ENCODE results near the gene FARS2.
"Not testable (repeated sequence)": the region's sequence is repeated elsewhere in the genome, so short reads cannot be mapped to it uniquely, and the experiment has no call there.

The FARS2 gene

DNA sequence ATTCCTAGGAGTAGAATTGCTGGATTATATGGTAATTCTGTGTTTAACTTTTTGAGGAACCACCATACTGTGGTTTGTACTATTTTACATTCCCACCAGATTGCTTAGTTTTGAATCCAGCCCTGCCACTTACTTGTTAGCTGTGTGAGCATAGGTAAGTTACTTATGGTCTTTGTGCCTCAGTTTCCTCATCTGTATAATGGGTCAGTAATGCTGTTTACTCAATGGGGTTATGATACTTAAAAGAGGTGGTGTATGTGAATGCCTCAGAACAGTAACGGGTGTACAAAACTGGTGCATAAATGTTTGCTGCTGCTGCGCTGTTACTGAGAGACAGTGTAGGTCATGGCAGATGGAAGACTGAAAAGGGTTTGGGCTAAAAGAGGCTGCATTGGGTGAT is 506.2 kb downstream of the FARS2 start:
- no peak for DNase-seq

DNA sequence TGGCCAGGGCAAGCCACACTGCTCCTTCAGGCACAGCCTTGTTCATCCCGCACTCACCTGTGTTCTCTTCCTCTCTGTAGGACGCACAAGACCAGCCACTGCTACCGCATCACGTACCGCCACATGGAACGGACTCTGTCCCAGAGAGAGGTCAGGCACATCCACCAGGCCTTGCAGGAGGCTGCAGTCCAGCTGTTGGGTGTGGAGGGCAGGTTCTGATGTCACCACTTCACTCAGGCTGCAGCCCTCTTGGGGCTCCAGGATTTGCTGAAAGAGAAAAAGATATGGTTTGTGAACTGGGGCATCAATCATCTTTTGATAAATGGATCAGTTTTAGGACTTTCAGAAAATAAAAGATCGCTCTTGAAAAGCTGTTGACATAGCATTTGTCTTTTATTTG is 509.9 kb downstream of the FARS2 start:
- DNase-seq = no peak

GRCh38 chr6:5771759-5772390 is 510.6 kb downstream of the FARS2 start:
- no peak for DNase-seq

DNA sequence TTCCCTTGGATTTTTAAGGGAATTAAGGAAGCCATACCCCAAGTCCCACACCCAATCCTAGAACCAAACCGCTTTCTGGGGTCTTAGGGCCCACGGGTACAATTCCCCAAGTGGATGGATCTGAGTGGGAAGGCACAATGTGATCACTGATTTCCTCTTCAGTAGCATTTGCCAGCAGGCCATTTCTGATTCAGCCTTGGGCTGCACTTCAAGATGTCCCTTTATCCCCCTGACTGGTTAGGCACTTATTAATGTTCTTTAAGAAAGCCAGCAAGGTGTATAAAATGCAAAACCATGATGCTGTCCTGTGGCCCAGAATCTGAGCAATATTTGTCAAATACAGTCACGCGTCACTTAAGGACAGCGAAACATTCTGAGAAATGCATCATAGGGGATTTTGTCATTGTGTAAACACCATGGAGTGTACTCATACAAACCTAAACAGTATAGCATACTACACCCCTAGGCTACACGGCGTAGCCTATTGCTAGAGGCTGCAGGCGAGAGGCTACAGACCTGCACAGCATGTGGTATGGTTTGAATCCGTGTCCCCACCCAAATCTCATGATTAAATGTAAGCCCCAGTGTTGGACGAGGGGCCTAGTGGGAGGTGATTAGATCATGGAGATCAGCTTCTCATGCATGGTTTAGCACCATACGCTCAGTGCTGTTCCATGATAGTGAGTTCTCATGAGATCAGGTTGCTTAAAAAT is 511.3 kb downstream of the FARS2 start:
- DNase-seq = no peak

DNA sequence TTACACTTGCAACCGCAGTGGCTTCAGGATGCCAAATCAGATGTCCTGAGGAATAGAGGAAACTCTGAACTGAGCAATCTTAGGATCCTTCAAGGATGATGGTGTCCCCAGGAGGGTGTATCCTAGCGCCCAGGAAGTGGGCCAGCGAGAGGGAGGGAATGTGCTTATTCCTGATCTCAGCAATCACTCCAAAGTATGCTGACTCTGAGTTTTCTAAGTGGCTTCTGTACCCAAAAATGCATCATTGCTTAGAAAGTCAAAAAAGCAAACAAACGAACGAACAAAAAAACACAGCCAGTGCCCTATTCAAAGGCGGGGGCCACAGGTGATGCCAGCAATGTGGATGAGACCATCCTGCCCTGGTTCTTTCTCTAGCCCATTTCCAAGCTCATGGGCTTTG is 514.8 kb downstream of the FARS2 start:
- no peak for DNase-seq

DNA sequence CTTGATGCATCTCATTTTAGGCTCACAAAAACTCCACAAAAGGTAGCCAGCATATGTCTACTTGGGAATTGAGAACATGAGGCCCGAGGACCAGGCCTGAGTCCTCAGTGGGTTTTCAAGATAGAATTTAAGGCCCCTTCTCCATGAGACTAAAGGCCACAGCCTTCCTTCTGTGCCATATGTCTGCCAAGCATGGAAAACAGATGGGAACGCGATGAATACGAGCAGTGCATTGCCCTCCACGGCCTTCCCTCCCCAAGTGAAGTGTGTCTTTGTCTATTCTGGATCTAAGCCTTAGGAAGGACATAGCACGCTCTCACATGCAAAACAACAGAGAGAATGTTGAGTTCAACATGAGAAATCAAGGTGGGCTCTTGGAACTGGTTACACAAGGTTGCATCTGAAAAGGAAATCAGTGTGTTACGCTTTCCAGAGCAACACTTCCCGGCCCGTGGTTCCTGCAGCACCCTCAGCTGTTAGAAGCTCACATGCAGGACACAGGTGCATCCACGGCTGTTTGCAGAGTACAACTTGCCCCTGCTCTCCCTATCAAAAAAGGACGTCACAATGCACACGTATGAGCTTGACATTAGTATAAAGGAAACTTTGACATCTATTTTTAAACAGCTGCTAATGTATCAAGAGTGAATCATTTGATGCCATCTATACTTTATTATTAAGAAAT is 515.5 kb downstream of the FARS2 start:
- DNase-seq = no peak

- DNase-seq = no peak
Measured at GRCh38 chr6:5778317-5778857, 517.1 kb downstream of the FARS2 start.

- DNase-seq = no peak
Measured at GRCh38 chr6:5778906-5779305, 517.6 kb downstream of the FARS2 start.

DNA sequence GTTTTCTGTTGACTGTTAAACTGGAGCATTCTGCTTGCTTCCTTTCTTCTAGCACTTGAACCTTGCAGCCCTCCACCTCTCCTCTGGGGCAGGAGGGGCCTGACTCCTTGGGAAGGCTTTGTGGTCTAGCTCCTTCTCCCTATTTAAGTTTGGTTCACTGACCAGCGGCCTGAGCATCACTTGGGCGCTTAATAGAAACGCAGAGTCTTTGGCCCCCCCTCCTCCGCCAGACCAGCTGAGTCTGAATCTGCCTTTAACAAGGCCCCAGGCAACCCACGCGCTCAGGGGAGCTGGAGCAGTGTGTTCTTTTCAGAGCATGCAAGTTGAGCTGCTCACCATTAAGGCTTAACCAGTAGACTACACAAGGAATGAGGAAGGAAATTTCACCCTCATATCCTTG is 519.7 kb downstream of the FARS2 start:
- DNase-seq = no peak

GRCh38 chr6:5781966-5782556 is 520.7 kb downstream of the FARS2 start:
- DNase-seq = no peak

GRCh38 chr6:5782783-5783547 is 521.7 kb downstream of the FARS2 start:
- no peak for DNase-seq

DNA sequence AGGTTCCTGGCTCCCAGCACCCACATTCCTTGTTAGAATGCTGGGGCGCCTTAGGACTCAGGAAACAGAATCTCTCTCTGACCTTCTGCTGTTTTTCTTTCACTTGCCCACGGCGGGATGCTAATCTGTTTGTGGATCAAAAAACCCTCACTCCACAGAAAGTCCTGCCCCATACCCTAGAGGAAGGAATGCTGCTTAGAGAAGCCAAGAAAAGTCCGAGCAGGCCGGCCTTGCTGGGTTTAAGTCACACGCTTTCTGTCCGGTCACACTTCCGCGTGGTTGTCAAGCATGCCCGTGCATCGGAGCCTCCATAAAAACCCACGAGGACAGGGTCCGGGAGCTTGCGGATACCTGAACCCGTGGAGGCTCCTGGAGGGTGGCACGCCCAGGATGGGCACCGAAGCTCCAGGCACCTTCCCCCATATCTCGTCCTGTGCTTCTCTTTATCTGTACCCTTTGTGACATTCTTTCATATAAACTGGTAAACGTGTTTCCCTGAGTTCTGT is 522.3 kb downstream of the FARS2 start:
- no peak for DNase-seq

- no peak for DNase-seq
Measured at GRCh38 chr6:5785249-5785648, 523.9 kb downstream of the FARS2 start.

GRCh38 chr6:5786321-5786968 is 525.1 kb downstream of the FARS2 start:
- no peak for DNase-seq

- DNase-seq = no peak
Measured at GRCh38 chr6:5786969-5787720, 525.8 kb downstream of the FARS2 start.

- not testable (repeated sequence) for DNase-seq
Measured at GRCh38 chr6:5789426-5789825, 528.1 kb downstream of the FARS2 start.

- DNase-seq = not testable (repeated sequence)
Measured at GRCh38 chr6:5796555-5796954, 535.2 kb downstream of the FARS2 start.

GRCh38 chr6:5806406-5806805 is 545.1 kb downstream of the FARS2 start:
- not testable (repeated sequence) for DNase-seq

GRCh38 chr6:5809450-5809849 is 548.1 kb downstream of the FARS2 start:
- no peak for DNase-seq

GRCh38 chr6:5811997-5812396 is 550.7 kb downstream of the FARS2 start:
- DNase-seq = no peak

- no peak for DNase-seq
Measured at GRCh38 chr6:5813625-5814027, 552.3 kb downstream of the FARS2 start.
